ENCODE measurements around the gene MS4A10. TPM values are rescaled to one million over a fixed set of nuclear protein-coding genes. Genes with fewer than 3 reads are reported as not detected.

The MS4A10 gene
- total RNA-seq, 1 donor from 2014 or later, result not detected

- no peak for TF ChIP-seq CTCF (conservative IDR thresholded peaks at IDR 0.05; ENCODE audit: low read depth, low read length)
- no peak overlapping the region for H3K4me3 ChIP-seq (ENCODE audit: low read depth, low read length)
- no peak for DNase-seq (ENCODE audit: low read depth)
Measured at GRCh38 chr11:60848714-60849151, 63.6 kb downstream of the MS4A10 start.

GRCh38 chr11:60849641-60850520, 64.7 kb downstream of the MS4A10 start:
- DNase-seq (ENCODE audit: low read depth), result no peak
- no peak overlapping the region for H3K4me3 ChIP-seq (ENCODE audit: low read depth, low read length)
- TF ChIP-seq CTCF (conservative IDR thresholded peaks at IDR 0.05; ENCODE audit: low read depth, low read length), result no peak

Other genes with a start within 250 kb of the MS4A10 start
- not detected in 2 replicates for gene MS4A8, start 85.7 kb upstream of the MS4A10 start, total RNA-seq
- not detected in 2 replicates for gene MS4A18, start 60.6 kb upstream of the MS4A10 start, total RNA-seq
- not detected in 2 replicates for gene MS4A15, start 28.5 kb upstream of the MS4A10 start, total RNA-seq
- 38.6 and 61.5 TPM in 2 replicates for gene CCDC86, start 56.8 kb downstream of the MS4A10 start, total RNA-seq
- 0.29 TPM in 1 of 2 replicates, not detected in the other for gene PTGDR2, start 70.6 kb downstream of the MS4A10 start, total RNA-seq
- not detected in 2 replicates for gene ZP1, start 82.2 kb downstream of the MS4A10 start, total RNA-seq
- gene PRPF19, start 121.3 kb downstream of the MS4A10 start, total RNA-seq, result 73.2 and 159 TPM in 2 replicates
- 95.4 and 119 TPM in 2 replicates for gene TMEM109, start 128.8 kb downstream of the MS4A10 start, total RNA-seq
- 150 and 287 TPM in 2 replicates for gene TMEM132A, start 139.1 kb downstream of the MS4A10 start, total RNA-seq
- gene SLC15A3, start 166.8 kb downstream of the MS4A10 start, total RNA-seq, result 0.43 and 0.86 TPM in 2 replicates
- 0.23 TPM in 1 of 2 replicates, not detected in the other for gene CD6, start 186.3 kb downstream of the MS4A10 start, total RNA-seq

All from epithelial cell of proximal tubule (primary cell).